ENCODE data around the gene UBAC2. TPM values are rescaled to one million over a fixed set of nuclear protein-coding genes. Genes with fewer than 3 reads are reported as not detected.

The UBAC2 gene
- polyA plus RNA-seq, 3 donors = 59.6 to 113 (median 96.7) TPM

- H2AFZ ChIP-seq (ENCODE audit: insufficient read depth, low read depth, low read length, poor library complexity, severe bottlenecking) = no peak overlapping the region
- H3K4me1 ChIP-seq (ENCODE audit: control insufficient read depth in 1 of 2, insufficient read depth in 2 of 2, low read length in 2 of 2) = peaks cover 26 to 34% of the 10 kb centered on the region in 2 donors
- peaks cover 13 to 45% of the 10 kb centered on the region in 2 donors for H3K36me3 ChIP-seq (replicated peaks in 1 of 2; ENCODE audit: control insufficient read depth in 1 of 2, insufficient read depth in 2 of 2, low read length in 2 of 2)
- H3K9me3 ChIP-seq (replicated peaks in 1 of 2; ENCODE audit: control insufficient read depth in 1 of 2, insufficient read depth in 1 of 2, low read length in 2 of 2) = no peaks in the 10 kb centered on the region
- H3K4me3 Mint-ChIP-seq = no peak overlapping the region
- TF ChIP-seq CTCF (IDR thresholded peaks at IDR 0.05) = no peak
- H3K9me3 Mint-ChIP-seq = no peaks in the 10 kb centered on the region
- H3K27ac Mint-ChIP-seq = peak overlapping the region in 1 of 7 donors; percentile 55
- no peak overlapping the region for H3K9ac ChIP-seq (ENCODE audit: insufficient read depth, low read length, poor library complexity, severe bottlenecking)
- H3K4me2 ChIP-seq (replicated peaks; ENCODE audit: extremely low read depth, low read length, poor library complexity, severe bottlenecking) = no peak overlapping the region
- H3K27me3 ChIP-seq (ENCODE audit: control insufficient read depth in 2 of 2, insufficient read depth in 2 of 2, low read length in 2 of 2) = no peaks in the 10 kb centered on the region
- peaks cover 65% of the 10 kb centered on the region for H3K4me1 Mint-ChIP-seq
- H3K27me3 Mint-ChIP-seq (ENCODE audit: low read depth in 3 of 3) = peaks cover 0 to 3% (median 2%) of the 10 kb centered on the region in 3 donors
- WGBS (ENCODE audit: insufficient coverage) = 98% methylated on average over 8 of the region's 8 CpGs
- H3K79me2 ChIP-seq (ENCODE audit: insufficient read depth, low read length) = peaks cover 100% of the 10 kb centered on the region
- H3K4me3 ChIP-seq (replicated peaks in 1 of 3; ENCODE audit: low read depth in 2 of 3, low read length in 3 of 3) = no peak overlapping the region
- intact Hi-C loops (cut with micrococcal nuclease) = no loop called here
- peaks cover 89% of the 10 kb centered on the region for H4K20me1 ChIP-seq (ENCODE audit: insufficient read depth, low read length)
- no peak for DNase-seq
- peaks cover 40 to 43% of the 10 kb centered on the region in 2 donors for H3K36me3 Mint-ChIP-seq
- H3K27ac ChIP-seq (ENCODE audit: low read depth in 1 of 2, low read length in 2 of 2) = no peak overlapping the region
Measured at GRCh38 chr13:99206226-99206625, 5.6 kb downstream of the UBAC2 start.

DNA sequence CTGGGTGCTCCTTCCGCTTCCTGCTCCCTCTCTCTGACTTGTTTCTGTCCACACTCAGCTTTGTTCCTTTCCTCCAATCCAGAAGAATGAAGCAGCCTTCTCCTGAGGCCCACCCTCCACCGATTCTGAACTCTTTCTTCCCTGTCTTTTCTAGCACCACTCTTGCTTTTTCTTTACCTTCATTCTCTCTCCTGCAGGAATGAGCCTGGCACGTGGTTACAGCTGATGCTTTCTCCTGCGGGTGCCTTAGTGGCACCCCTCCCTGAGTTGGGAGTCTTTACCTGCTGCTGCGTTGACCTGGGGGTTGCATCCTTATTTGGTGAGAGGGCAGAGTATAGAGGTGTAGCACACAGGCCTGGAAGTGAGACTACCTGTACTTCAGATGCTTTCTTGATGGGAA, 6.2 kb downstream of the UBAC2 start:
- H2AFZ ChIP-seq (ENCODE audit: insufficient read depth, low read depth, low read length, poor library complexity, severe bottlenecking) = no peak overlapping the region
- Mint-ChIP-seq H3K36me3 (peaks cover 40 to 47% of the 10 kb centered on the region in 2 donors), H3K4me3 (no peak overlapping the region), H3K9me3 (no peaks in the 10 kb centered on the region), H3K27ac (peak overlapping the region in 3 of 7 donors; percentile 15 to 61 (median 44)), H3K27me3 (ENCODE audit: low read depth in 3 of 3) (peaks cover 0 to 3% (median 0%) of the 10 kb centered on the region in 3 donors), H3K4me1 (peaks cover 65% of the 10 kb centered on the region)
- no peak overlapping the region for H3K4me3 ChIP-seq (replicated peaks in 1 of 3; ENCODE audit: low read depth in 2 of 3, low read length in 3 of 3)
- H4K20me1 ChIP-seq (ENCODE audit: insufficient read depth, low read length) = peaks cover 96% of the 10 kb centered on the region
- H3K9ac ChIP-seq (ENCODE audit: insufficient read depth, low read length, poor library complexity, severe bottlenecking) = no peak overlapping the region
- peaks cover 26 to 32% of the 10 kb centered on the region in 2 donors for H3K4me1 ChIP-seq (ENCODE audit: control insufficient read depth in 1 of 2, insufficient read depth in 2 of 2, low read length in 2 of 2)
- no peak for DNase-seq
- H3K27ac ChIP-seq (ENCODE audit: low read depth in 1 of 2, low read length in 2 of 2) = no peak overlapping the region
- intact Hi-C loops (cut with micrococcal nuclease) = no loop called here
- H3K9me3 ChIP-seq (replicated peaks in 1 of 2; ENCODE audit: control insufficient read depth in 1 of 2, insufficient read depth in 1 of 2, low read length in 2 of 2) = no peaks in the 10 kb centered on the region
- H3K79me2 ChIP-seq (ENCODE audit: insufficient read depth, low read length) = peaks cover 100% of the 10 kb centered on the region
- no peak for TF ChIP-seq CTCF (IDR thresholded peaks at IDR 0.05)
- H3K36me3 ChIP-seq (replicated peaks in 1 of 2; ENCODE audit: control insufficient read depth in 1 of 2, insufficient read depth in 2 of 2, low read length in 2 of 2) = peaks cover 14 to 52% of the 10 kb centered on the region in 2 donors
- 99% methylated on average over 4 of the region's 5 CpGs for WGBS (ENCODE audit: insufficient coverage)
- no peak overlapping the region for H3K4me2 ChIP-seq (replicated peaks; ENCODE audit: extremely low read depth, low read length, poor library complexity, severe bottlenecking)
- no peaks in the 10 kb centered on the region for H3K27me3 ChIP-seq (ENCODE audit: control insufficient read depth in 2 of 2, insufficient read depth in 2 of 2, low read length in 2 of 2)

All from CD14-positive monocyte (primary cell).